ENCODE results near the gene ZNF500. TPM values are rescaled to one million over a fixed set of nuclear protein-coding genes. Genes with fewer than 3 reads are reported as not detected.

The ZNF500 gene
- total RNA-seq, 1 donor from 2014 or later: 5.4 TPM

GRCh38 chr16:4700997-4701743, 65.8 kb downstream of the ZNF500 start:
- no peaks in the 10 kb centered on the region for H3K27me3 ChIP-seq (ENCODE audit: low read depth)
- no peaks in the 10 kb centered on the region for H3K9me3 ChIP-seq (replicated peaks)
- TF ChIP-seq, protein P1, sequence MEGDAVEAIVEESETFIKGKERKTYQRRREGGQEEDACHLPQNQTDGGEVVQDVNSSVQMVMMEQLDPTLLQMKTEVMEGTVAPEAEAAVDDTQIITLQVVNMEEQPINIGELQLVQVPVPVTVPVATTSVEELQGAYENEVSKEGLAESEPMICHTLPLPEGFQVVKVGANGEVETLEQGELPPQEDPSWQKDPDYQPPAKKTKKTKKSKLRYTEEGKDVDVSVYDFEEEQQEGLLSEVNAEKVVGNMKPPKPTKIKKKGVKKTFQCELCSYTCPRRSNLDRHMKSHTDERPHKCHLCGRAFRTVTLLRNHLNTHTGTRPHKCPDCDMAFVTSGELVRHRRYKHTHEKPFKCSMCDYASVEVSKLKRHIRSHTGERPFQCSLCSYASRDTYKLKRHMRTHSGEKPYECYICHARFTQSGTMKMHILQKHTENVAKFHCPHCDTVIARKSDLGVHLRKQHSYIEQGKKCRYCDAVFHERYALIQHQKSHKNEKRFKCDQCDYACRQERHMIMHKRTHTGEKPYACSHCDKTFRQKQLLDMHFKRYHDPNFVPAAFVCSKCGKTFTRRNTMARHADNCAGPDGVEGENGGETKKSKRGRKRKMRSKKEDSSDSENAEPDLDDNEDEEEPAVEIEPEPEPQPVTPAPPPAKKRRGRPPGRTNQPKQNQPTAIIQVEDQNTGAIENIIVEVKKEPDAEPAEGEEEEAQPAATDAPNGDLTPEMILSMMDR (IDR thresholded peaks at IDR 0.05; ENCODE audit: borderline replicate concordance): no peak
- H3K27ac ChIP-seq (replicated peaks): no peak overlapping the region
- H3K4me1 ChIP-seq: peaks cover 21% of the 10 kb centered on the region
- peak; percentile 64 for DNase-seq
- intact Hi-C loops (cut with micrococcal nuclease): no loop called here
- H3K4me3 ChIP-seq: no peak overlapping the region
- peaks cover 85% of the 10 kb centered on the region for H3K36me3 ChIP-seq

- TF ChIP-seq, protein P1 (IDR thresholded peaks at IDR 0.05; ENCODE audit: borderline replicate concordance): no peak
- H3K4me1 ChIP-seq: peaks cover 28% of the 10 kb centered on the region
- H3K27ac ChIP-seq (replicated peaks): no peak overlapping the region
- DNase-seq: no peak
- H3K27me3 ChIP-seq (ENCODE audit: low read depth): no peaks in the 10 kb centered on the region
- H3K4me3 ChIP-seq: no peak overlapping the region
- peaks cover 88% of the 10 kb centered on the region for H3K36me3 ChIP-seq
- no peaks in the 10 kb centered on the region for H3K9me3 ChIP-seq (replicated peaks)
- intact Hi-C loops (cut with micrococcal nuclease): no loop called here
These were observed 66.5 kb downstream of the ZNF500 start for GRCh38 chr16:4700380-4700996.

DNA sequence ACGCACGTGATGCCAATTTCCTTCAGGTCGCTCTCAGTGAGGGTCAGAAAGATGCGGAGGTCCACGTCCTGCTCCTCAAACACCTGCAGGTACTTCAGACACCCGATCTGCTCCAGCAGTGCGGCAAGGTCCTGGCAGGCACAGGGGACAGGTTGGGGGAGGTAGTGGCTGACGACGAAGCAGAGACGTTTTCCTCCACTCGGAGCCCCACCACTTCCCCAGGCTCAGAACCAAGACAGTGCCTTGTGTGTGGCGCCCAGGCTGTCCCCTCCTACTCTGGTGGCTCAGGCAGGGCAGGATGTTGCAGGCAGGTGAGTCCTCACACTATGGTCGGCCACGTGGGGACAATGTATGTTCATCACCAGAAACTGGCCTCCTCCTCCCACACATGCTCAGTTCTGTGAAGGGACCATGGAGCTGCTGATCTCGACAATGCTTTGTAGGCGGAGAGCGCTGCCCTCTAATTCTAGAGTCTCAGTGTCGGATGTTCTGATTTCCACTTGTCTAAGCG, 67.9 kb downstream of the ZNF500 start:
- peaks cover 74% of the 10 kb centered on the region for H3K36me3 ChIP-seq
- no peak overlapping the region for H3K27ac ChIP-seq (replicated peaks)
- intact Hi-C loops (cut with micrococcal nuclease): no loop called here
- no peak overlapping the region for H3K4me3 ChIP-seq
- no peaks in the 10 kb centered on the region for H3K27me3 ChIP-seq (ENCODE audit: low read depth)
- TF ChIP-seq, protein P1 (IDR thresholded peaks at IDR 0.05; ENCODE audit: borderline replicate concordance): no peak
- H3K9me3 ChIP-seq (replicated peaks): no peaks in the 10 kb centered on the region
- DNase-seq: no peak
- peaks cover 41% of the 10 kb centered on the region for H3K4me1 ChIP-seq

GRCh38 chr16:4698321-4699045, 68.5 kb downstream of the ZNF500 start:
- Histone ChIP-seq H3K4me1 (peaks cover 47% of the 10 kb centered on the region), H3K9me3 (replicated peaks) (no peaks in the 10 kb centered on the region), H3K27me3 (ENCODE audit: low read depth) (no peaks in the 10 kb centered on the region), H3K27ac (replicated peaks) (no peak overlapping the region), H3K4me3 (no peak overlapping the region), H3K36me3 (peaks cover 68% of the 10 kb centered on the region)
- no peak for DNase-seq
- TF ChIP-seq, protein P1 (IDR thresholded peaks at IDR 0.05; ENCODE audit: borderline replicate concordance): no peak
- intact Hi-C loops (cut with micrococcal nuclease): no loop called here

Other genes starting within 250 kb of the ZNF500 start
- 48.5 TPM for gene CDIP1, start 228.4 kb downstream of the ZNF500 start, total RNA-seq
- 0.08 TPM for gene C16orf96, start 210.8 kb downstream of the ZNF500 start, total RNA-seq
- 24.7 TPM for gene UBALD1, start 152.3 kb downstream of the ZNF500 start, total RNA-seq
- 30.5 TPM for gene MGRN1, start 142.3 kb downstream of the ZNF500 start, total RNA-seq
- 61.9 TPM for gene NUDT16L1, start 73.6 kb downstream of the ZNF500 start, total RNA-seq
- 8.7 TPM for gene ANKS3, start 32.9 kb downstream of the ZNF500 start, total RNA-seq
- 0.77 TPM for gene DNAAF8, start 32.6 kb downstream of the ZNF500 start, total RNA-seq
- gene SEPTIN12, start 21.2 kb upstream of the ZNF500 start, total RNA-seq: not detected
- gene SMIM22, start 28.2 kb upstream of the ZNF500 start, total RNA-seq: not detected
- gene ROGDI, start 35.5 kb upstream of the ZNF500 start, total RNA-seq: 97.4 TPM
- 86.7 TPM for gene GLYR1, start 80.1 kb upstream of the ZNF500 start, total RNA-seq
- gene UBN1, start 80.3 kb upstream of the ZNF500 start, total RNA-seq: 41.1 TPM
- 7.6 TPM for gene PPL, start 170.0 kb upstream of the ZNF500 start, total RNA-seq
- gene SEC14L5, start 191.2 kb upstream of the ZNF500 start, total RNA-seq: 15.5 TPM